ENCODE results near the gene SIK3. TPM values are rescaled to one million over a fixed set of nuclear protein-coding genes. Genes with fewer than 3 reads are reported as not detected.
A peak's percentile ranks its signal among the peaks of the same experiment; 100 is the strongest.
"Not testable (repeated sequence)": the region's sequence is repeated elsewhere in the genome, so short reads cannot be mapped to it uniquely, and the experiment has no call there.

Gene SIK3
- total and polyA plus RNA-seq, 3 experiments from 2014 or later: 33.9 to 48.7 (median 42.8) TPM

DNA sequence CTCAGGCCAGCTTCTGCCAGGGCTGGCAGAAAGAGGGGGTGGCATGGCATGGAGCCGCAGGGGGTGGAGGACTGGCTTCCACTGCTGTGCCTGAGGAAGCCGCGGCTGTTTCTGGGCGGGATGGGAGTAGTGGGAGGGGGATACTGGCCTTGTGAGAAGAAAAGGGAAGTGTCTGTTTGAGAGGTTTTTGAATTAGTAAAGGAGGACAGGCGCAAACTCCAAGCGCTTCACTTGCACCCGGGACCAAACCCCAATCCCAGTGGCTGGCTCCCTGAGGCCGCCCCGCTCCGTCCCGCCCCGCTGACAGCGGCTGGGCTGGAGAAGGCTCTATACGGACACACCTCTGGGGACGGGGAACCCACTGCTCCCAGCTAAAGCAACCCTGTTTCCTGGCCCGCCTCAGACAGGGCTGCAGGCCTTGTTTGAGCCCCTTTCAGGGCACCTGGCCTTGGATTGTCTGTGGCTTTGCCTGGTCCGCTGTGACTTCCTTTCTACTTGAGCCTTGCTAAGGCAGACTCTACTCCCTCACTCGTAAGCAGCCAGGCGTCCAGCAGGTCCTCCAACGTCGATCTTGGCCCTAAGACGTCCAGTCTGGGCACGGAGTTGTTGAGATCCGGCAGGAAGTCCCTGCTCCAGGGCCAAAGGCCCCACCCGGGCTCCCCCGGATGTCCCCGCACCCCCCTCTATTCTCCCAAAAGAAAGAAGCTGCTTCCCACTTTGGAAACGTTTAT, 263.0 kb downstream of the SIK3 start:
- no peaks in the 10 kb centered on the region for H3K27me3 ChIP-seq (ENCODE audit: insufficient read depth, low read length, poor library complexity, severe bottlenecking)
- H3K4me1 Mint-ChIP-seq: peaks cover 5 to 20% (median 9%) of the 10 kb centered on the region in 3 donors
- CTCF ChIA-PET: interaction anchor here (0.6 to 8.4 kb wide), 51 partner anchors 8 to 396 kb away, joined by 3 to 101 read pairs (median 5); partner anchors contain the start of genes APOA4, APOA5, BUD13 and PAFAH1B2
- H3K27me3 Mint-ChIP-seq: peaks cover 0 to 1% of the 10 kb centered on the region in 2 donors
- peak overlapping the region; percentile 78 for H3K4me3 ChIP-seq (ENCODE audit: low read length)
- H3K36me3 ChIP-seq (ENCODE audit: insufficient read depth, low read length): no peaks in the 10 kb centered on the region
- no peaks in the 10 kb centered on the region for H3K36me3 Mint-ChIP-seq
- H3K27ac ChIP-seq (ENCODE audit: low read depth, low read length): peak overlapping the region; percentile 31
- H3K27ac Mint-ChIP-seq: peak overlapping the region in 5 of 8 donors; percentile 64 to 90 (median 79)
- no peaks in the 10 kb centered on the region for H3K9me3 ChIP-seq (ENCODE audit: low read length)
- POLR2A ChIA-PET: interaction anchor here (0.8 to 1.8 kb wide), 9 partner anchors 12 to 264 kb away, joined by 3 to 28 read pairs (median 7); partner anchors contain the start of genes APOA5, BUD13, SIK3 and ZPR1
- DNase-seq: no peak
- peaks cover 7% of the 10 kb centered on the region for H3K4me1 ChIP-seq (ENCODE audit: insufficient read depth, low read length)
- peak overlapping the region; percentile 79 to 93 (median 82) for H3K4me3 Mint-ChIP-seq
- H3K9me3 Mint-ChIP-seq: no peaks in the 10 kb centered on the region

GRCh38 chr11:116834535-116835041, 263.6 kb downstream of the SIK3 start:
- H3K9me3 Mint-ChIP-seq; H3K9me3 ChIP-seq (ENCODE audit: low read length); H3K27ac ChIP-seq (ENCODE audit: low read depth, low read length); H3K4me1 ChIP-seq (ENCODE audit: insufficient read depth, low read length); H3K36me3 Mint-ChIP-seq; H3K27me3 ChIP-seq (ENCODE audit: insufficient read depth, low read length, poor library complexity, severe bottlenecking); H3K27me3 Mint-ChIP-seq; H3K36me3 ChIP-seq (ENCODE audit: insufficient read depth, low read length); H3K4me3 ChIP-seq (ENCODE audit: low read length); DNase-seq: not testable (repeated sequence)
- ChIA-PET POLR2A (interaction anchor here (0.6 kb wide), 1 partner anchor 309 kb away, joined by 7 read pairs; no protein-coding TSS in a partner anchor), CTCF (interaction anchor here (0.8 to 8.4 kb wide), 6 partner anchors 18 to 392 kb away, joined by 3 to 101 read pairs (median 4); partner anchors contain the start of genes APOA5 and ZPR1)
- Mint-ChIP-seq H3K27ac (peak overlapping the region in 3 of 8 donors; percentile 40 to 90 (median 64)), H3K4me1 (peaks cover 5 to 17% (median 9%) of the 10 kb centered on the region in 3 donors), H3K4me3 (peak overlapping the region in 6 of 7 donors; percentile 62 to 82 (median 69))

DNA sequence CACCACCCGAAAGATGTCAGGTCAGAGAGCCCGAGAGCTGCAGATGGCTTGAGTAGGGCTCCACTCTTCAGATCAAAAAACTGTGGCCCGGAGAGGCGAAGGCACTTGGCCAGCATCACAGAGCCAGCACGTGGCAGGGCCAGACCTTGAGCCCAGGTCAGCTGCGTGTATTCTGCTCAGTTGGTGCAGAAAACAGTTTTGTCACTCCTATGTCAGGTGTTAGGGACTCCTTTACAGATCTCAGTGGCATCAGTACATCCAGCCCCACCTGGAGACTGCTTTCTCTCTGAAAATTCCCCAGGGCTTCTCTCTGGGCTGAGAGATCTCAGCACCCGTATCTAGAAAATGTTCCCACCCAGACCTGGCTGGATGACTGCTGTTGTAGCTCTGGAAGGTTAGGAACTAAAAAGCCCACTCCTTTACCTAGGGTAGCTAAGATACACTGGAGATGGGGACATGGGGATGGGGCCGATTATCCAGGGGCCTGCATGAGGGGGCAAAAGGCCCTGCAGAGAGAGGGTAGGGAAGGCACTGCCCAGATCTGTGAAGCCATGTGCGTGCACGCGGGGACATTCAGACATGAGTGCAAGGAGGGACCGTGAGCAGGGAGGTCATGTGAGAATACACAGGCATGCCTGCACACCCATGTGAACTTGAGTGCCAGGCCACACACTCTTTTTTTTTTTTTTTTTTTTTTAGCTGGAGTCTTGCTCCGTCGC, 264.3 kb downstream of the SIK3 start:
- Histone ChIP-seq H3K9me3 (ENCODE audit: low read length) (no peaks in the 10 kb centered on the region), H3K4me1 (ENCODE audit: insufficient read depth, low read length) (peaks cover 7% of the 10 kb centered on the region), H3K27me3 (ENCODE audit: insufficient read depth, low read length, poor library complexity, severe bottlenecking) (no peaks in the 10 kb centered on the region), H3K27ac (ENCODE audit: low read depth, low read length) (no peak overlapping the region), H3K36me3 (ENCODE audit: insufficient read depth, low read length) (no peaks in the 10 kb centered on the region), H3K4me3 (ENCODE audit: low read length) (no peak overlapping the region)
- Mint-ChIP-seq H3K4me1 (peaks cover 5 to 16% (median 9%) of the 10 kb centered on the region in 3 donors), H3K4me3 (peak overlapping the region in 5 of 7 donors; percentile 49 to 78 (median 59)), H3K27ac (peak overlapping the region in 3 of 8 donors; percentile 20 to 71 (median 43)), H3K27me3 (peaks cover 0 to 1% of the 10 kb centered on the region in 2 donors), H3K36me3 (no peaks in the 10 kb centered on the region), H3K9me3 (no peaks in the 10 kb centered on the region)
- CTCF ChIA-PET: interaction anchor here (0.8 to 8.4 kb wide), 4 partner anchors 17 to 393 kb away, joined by 3 to 101 read pairs (median 5); partner anchors contain the start of genes APOA5 and ZPR1
- POLR2A ChIA-PET: interaction anchor here (0.6 kb wide), 1 partner anchor 310 kb away, joined by 7 read pairs; no protein-coding TSS in a partner anchor
- DNase-seq: no peak

GRCh38 chr11:116833491-116833815, 264.8 kb downstream of the SIK3 start:
- Mint-ChIP-seq H3K4me1 (peaks cover 5 to 16% (median 9%) of the 10 kb centered on the region in 3 donors), H3K27ac (no peak overlapping the region), H3K4me3 (no peak overlapping the region), H3K36me3 (no peaks in the 10 kb centered on the region), H3K27me3 (peaks cover 0 to 1% of the 10 kb centered on the region in 2 donors), H3K9me3 (no peaks in the 10 kb centered on the region)
- Histone ChIP-seq H3K4me1 (ENCODE audit: insufficient read depth, low read length) (peaks cover 7% of the 10 kb centered on the region), H3K4me3 (ENCODE audit: low read length) (no peak overlapping the region), H3K27ac (ENCODE audit: low read depth, low read length) (no peak overlapping the region), H3K9me3 (ENCODE audit: low read length) (no peaks in the 10 kb centered on the region), H3K27me3 (ENCODE audit: insufficient read depth, low read length, poor library complexity, severe bottlenecking) (no peaks in the 10 kb centered on the region), H3K36me3 (ENCODE audit: insufficient read depth, low read length) (no peaks in the 10 kb centered on the region)
- no peak for DNase-seq
- ChIA-PET CTCF (interaction anchor here (8.4 kb wide), 1 partner anchor 44 kb away, joined by 101 read pairs; the partner anchor contains the start of genes APOA5 and ZPR1), POLR2A (no interaction called here)

- DNase-seq: no peak
- Histone ChIP-seq H3K36me3 (ENCODE audit: insufficient read depth, low read length) (no peaks in the 10 kb centered on the region), H3K27me3 (ENCODE audit: insufficient read depth, low read length, poor library complexity, severe bottlenecking) (no peaks in the 10 kb centered on the region), H3K27ac (ENCODE audit: low read depth, low read length) (no peak overlapping the region), H3K9me3 (ENCODE audit: low read length) (no peaks in the 10 kb centered on the region), H3K4me3 (ENCODE audit: low read length) (no peak overlapping the region), H3K4me1 (ENCODE audit: insufficient read depth, low read length) (peaks cover 7% of the 10 kb centered on the region)
- peaks cover 5 to 16% (median 9%) of the 10 kb centered on the region in 3 donors for H3K4me1 Mint-ChIP-seq
- no peaks in the 10 kb centered on the region for H3K36me3 Mint-ChIP-seq
- peak overlapping the region in 1 of 8 donors; percentile 84 for H3K27ac Mint-ChIP-seq
- no peak overlapping the region for H3K4me3 Mint-ChIP-seq
- peaks cover 0 to 1% of the 10 kb centered on the region in 2 donors for H3K27me3 Mint-ChIP-seq
- CTCF ChIA-PET: interaction anchor here (8.4 kb wide), 1 partner anchor 43 kb away, joined by 101 read pairs; the partner anchor contains the start of genes APOA5 and ZPR1
- POLR2A ChIA-PET: no interaction called here
- no peaks in the 10 kb centered on the region for H3K9me3 Mint-ChIP-seq
Measured at GRCh38 chr11:116832350-116833290, 265.6 kb downstream of the SIK3 start.

DNA sequence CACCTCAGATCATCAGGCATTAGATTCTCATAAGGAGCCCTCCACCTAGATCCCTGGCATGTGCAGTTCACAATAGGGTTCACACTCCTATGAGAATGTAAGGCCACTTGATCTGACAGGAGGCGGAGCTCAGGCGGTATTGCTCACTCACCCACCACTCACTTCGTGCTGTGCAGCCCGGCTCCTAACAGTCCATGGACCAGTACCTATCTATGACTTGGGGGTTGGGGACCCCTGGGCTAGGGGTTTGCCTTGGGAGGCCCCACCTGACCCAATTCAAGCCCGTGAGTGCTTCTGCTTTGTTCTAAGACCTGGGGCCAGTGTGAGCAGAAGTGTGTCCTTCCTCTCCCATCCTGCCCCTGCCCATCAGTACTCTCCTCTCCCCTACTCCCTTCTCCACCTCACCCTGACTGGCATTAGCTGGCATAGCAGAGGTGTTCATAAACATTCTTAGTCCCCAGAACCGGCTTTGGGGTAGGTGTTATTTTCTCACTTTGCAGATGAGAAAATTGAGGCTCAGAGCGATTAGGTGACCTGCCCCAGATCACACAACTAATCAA, 266.4 kb downstream of the SIK3 start:
- H3K27ac ChIP-seq (ENCODE audit: low read depth, low read length): no peak overlapping the region
- no peak for DNase-seq
- H3K4me3 ChIP-seq (ENCODE audit: low read length): no peak overlapping the region
- peaks cover 7% of the 10 kb centered on the region for H3K4me1 ChIP-seq (ENCODE audit: insufficient read depth, low read length)
- POLR2A ChIA-PET: no interaction called here
- H3K4me3 Mint-ChIP-seq: no peak overlapping the region
- no peaks in the 10 kb centered on the region for H3K9me3 Mint-ChIP-seq
- peaks cover 0 to 1% of the 10 kb centered on the region in 2 donors for H3K27me3 Mint-ChIP-seq
- H3K4me1 Mint-ChIP-seq: peaks cover 5 to 16% (median 9%) of the 10 kb centered on the region in 3 donors
- H3K27ac Mint-ChIP-seq: peak overlapping the region in 1 of 8 donors; percentile 63
- no peaks in the 10 kb centered on the region for H3K36me3 ChIP-seq (ENCODE audit: insufficient read depth, low read length)
- H3K36me3 Mint-ChIP-seq: no peaks in the 10 kb centered on the region
- CTCF ChIA-PET: interaction anchor here (8.4 kb wide), 1 partner anchor 43 kb away, joined by 101 read pairs; the partner anchor contains the start of genes APOA5 and ZPR1
- H3K27me3 ChIP-seq (ENCODE audit: insufficient read depth, low read length, poor library complexity, severe bottlenecking): no peaks in the 10 kb centered on the region
- H3K9me3 ChIP-seq (ENCODE audit: low read length): no peaks in the 10 kb centered on the region

All from CD8-positive, alpha-beta memory T cell (primary cell).